K562 (cell line): Measurements from ENCODE around the gene OOSP4B. TPM values are rescaled to one million over a fixed set of nuclear protein-coding genes. Genes with fewer than 3 reads are reported as not detected.

Experiments used
- BCOR ChIP-seq: fragments of 450-650 bp; IDR thresholded peaks from 2 replicates; pipeline ENCODE4 v1.6.1; 2016
- CBX1 ChIP-seq: sonication (generic); IDR thresholded peaks from 2 replicates; pipeline ENCODE4 v1.6.1; 2016; ENCODE audit warnings: antibody characterized with exemption, low read depth, mild to moderate bottlenecking
- E2F6 ChIP-seq, 2 experiments: IDR thresholded peaks; 2 replicates each; pipeline ENCODE4 v1.6.1; 2011; ENCODE audit warnings: borderline replicate concordance in 1 of 2, control low read depth in 1 of 2, low read depth in 1 of 2, low read length in 1 of 2, mild to moderate bottlenecking in 1 of 2, mixed read lengths in 1 of 2, moderate library complexity in 1 of 2; ENCODE audit not compliant: insufficient read depth in 1 of 2, insufficient read length in 1 of 2, poor library complexity in 1 of 2, severe bottlenecking in 1 of 2; ENCODE audit errors: extremely low read depth in 1 of 2
- E2F8 ChIP-seq: fragments of 450-650 bp; IDR thresholded peaks from 2 replicates; pipeline ENCODE4 v1.7.1; 2018; ENCODE audit warnings: mild to moderate bottlenecking, low read depth; ENCODE audit not compliant: partially characterized antibody
- KDM1A ChIP-seq, 2 experiments: fragments of 450-650 bp; IDR thresholded peaks; 2 replicates each; pipeline ENCODE4 v1.6.1; 2016; ENCODE audit warnings: mild to moderate bottlenecking in 2 of 2
- LARP7 ChIP-seq: fragments of 450-650 bp; IDR thresholded peaks from 2 replicates; pipeline ENCODE4 v1.6.1; 2016
- MED1 ChIP-seq: sonication (generic); formaldehyde crosslinking; IDR thresholded peaks from 2 replicates; pipeline ENCODE4 v1.8.1; 2023; ENCODE audit warnings: missing genetic modification reagents, borderline replicate concordance
- MTF1 ChIP-seq: fragments of 250-450 bp; sonication (Bioruptor Pico); IDR thresholded peaks from 2 replicates; pipeline ENCODE4 v1.9.0; 2021; ENCODE audit warnings: moderate library complexity, mild to moderate bottlenecking, inconsistent platforms, borderline replicate concordance
- NCOR1 ChIP-seq: fragments of 450-650 bp; IDR thresholded peaks from 2 replicates; pipeline ENCODE4 v1.6.1; 2016; ENCODE audit warnings: mild to moderate bottlenecking, moderate library complexity
- RBM25 ChIP-seq: fragments of 200-400 bp; formaldehyde crosslinking; IDR thresholded peaks from 2 replicates; pipeline ENCODE4 v1.6.1; 2018; ENCODE audit warnings: low read length, low read depth, moderate library complexity; ENCODE audit not compliant: severe bottlenecking
- RBM34 ChIP-seq: fragments of 200-400 bp; formaldehyde crosslinking; IDR thresholded peaks from 2 replicates; pipeline ENCODE4 v1.6.1; 2018; ENCODE audit warnings: low read length, borderline replicate concordance; ENCODE audit not compliant: insufficient read depth
- SMARCA5 ChIP-seq: fragments of 450-650 bp; IDR thresholded peaks from 2 replicates; pipeline ENCODE4 v1.6.1; 2016
- SNIP1 ChIP-seq: fragments of 450-650 bp; IDR thresholded peaks from 2 replicates; pipeline ENCODE4 v1.7.1; 2017; ENCODE audit warnings: low read depth, mild to moderate bottlenecking
- ZBTB49 ChIP-seq: sonication (generic); formaldehyde crosslinking; IDR thresholded peaks from 2 replicates; pipeline ENCODE4 v1.8.0; 2022; ENCODE audit warnings: missing genetic modification reagents, mild to moderate bottlenecking, borderline replicate concordance
- ZNF146 ChIP-seq: IDR thresholded peaks from one replicate; pipeline ENCODE4 v1.6.1; 2018; ENCODE audit warnings: missing compliant biosample characterization; ENCODE audit not compliant: unreplicated experiment
- ZNF239 ChIP-seq: fragments of 250-450 bp; sonication (Bioruptor Pico); IDR thresholded peaks from 2 replicates; pipeline ENCODE4 v1.4.0; 2020; ENCODE audit warnings: mild to moderate bottlenecking
- polyA plus RNA-seq, 8 experiments: library from polyadenylated mRNA; depleted of rRNA in 4 of 8; stranded (reverse) in 5 of 8; unstranded in 3 of 8; fragments of >200 nt; fragmentation: Nextera tagmentation in 2 of 8; fragmentation: Illumina TruSeq in 1 of 8; extraction: Ambion mirVana in 2 of 8; extraction: Trizol in 1 of 8; gene quantifications; 2 replicates each; pipeline versions ENCODE4 v1.2.1 to v1.2.3, GENCODE V29; 2011 to 2014; ENCODE audit warnings: inconsistent platforms in 1 of 8, missing spikeins in 1 of 8
- total RNA-seq, 7 experiments: library from RNA; depleted of rRNA in 6 of 7; stranded (reverse); fragments of >200 nt in 6 of 7; fragmentation: Illumina TruSeq in 2 of 7; extraction: Trizol in 2 of 7; gene quantifications; 2 replicates each; pipeline versions ENCODE4 v1.2.1 to v1.2.3, GENCODE V29; 2011 to 2021; ENCODE audit warnings: low replicate concordance in 1 of 7

OOSP4B gene
- total and polyA plus RNA-seq, 9 of the 15 experiments (the other 6 are each of a cell fraction or from before 2014, with no cell fraction given) = 0.10 to 0.43 (median 0.15) TPM; not detected in 5

- TF ChIP-seq RBM25 (peak; percentile 48), NCOR1 (no peak), LARP7 (no peak), ZNF239 (CRISPR knock-in tag) (no peak), KDM1A (IDR thresholded peaks at IDR 0.05) (peak in 1 of 2 experiments; percentile 50; a peak in 1 of 4 replicates), BCOR (peak; percentile 78), SMARCA5 (peak; percentile 68; the same call in 1 of the 2 replicates), E2F6 (IDR thresholded peaks at IDR 0.05; ENCODE audit: borderline replicate concordance in 1 of 2, extremely low read depth in 1 of 2, insufficient read depth in 1 of 2, insufficient read length in 1 of 2, low read depth in 1 of 2, low read length in 1 of 2, poor library complexity in 1 of 2, severe bottlenecking in 1 of 2) (no peak), CBX1 (0 out of 2 replicates have a peak, but pooled peaks have one; percentile 27), MED1 (CRISPR knock-in tag) (no peak), RBM34 (no peak), MTF1 (CRISPR knock-in tag) (no peak), ZBTB49 (CRISPR knock-in tag) (no peak), SNIP1 (no peak), E2F8 (no peak), ZNF146 (CRISPR knock-in tag) (peak; percentile 99)
Observed at GRCh38 chr11:60059521-60060240, 42.7 kb downstream of the OOSP4B start (continued).
